ENCODE results near the gene COL4A2.

GRCh38 chr13:110453797-110454196 is 146.7 kb downstream of the COL4A2 start:
- TF ChIP-seq CTCF (IDR thresholded peaks at IDR 0.05) (no peak), POLR2A (IDR thresholded peaks at IDR 0.05) (no peak)

All from right lobe of liver (tissue), 4 donors.